NCI-H1105 (cell line): ENCODE results near the gene CFAP61.

Source experiments
- DNase-seq: peaks from one replicate; lab custom pipeline; 2025; lab: John Stamatoyannopoulos, UW

The CFAP61 gene

DNA sequence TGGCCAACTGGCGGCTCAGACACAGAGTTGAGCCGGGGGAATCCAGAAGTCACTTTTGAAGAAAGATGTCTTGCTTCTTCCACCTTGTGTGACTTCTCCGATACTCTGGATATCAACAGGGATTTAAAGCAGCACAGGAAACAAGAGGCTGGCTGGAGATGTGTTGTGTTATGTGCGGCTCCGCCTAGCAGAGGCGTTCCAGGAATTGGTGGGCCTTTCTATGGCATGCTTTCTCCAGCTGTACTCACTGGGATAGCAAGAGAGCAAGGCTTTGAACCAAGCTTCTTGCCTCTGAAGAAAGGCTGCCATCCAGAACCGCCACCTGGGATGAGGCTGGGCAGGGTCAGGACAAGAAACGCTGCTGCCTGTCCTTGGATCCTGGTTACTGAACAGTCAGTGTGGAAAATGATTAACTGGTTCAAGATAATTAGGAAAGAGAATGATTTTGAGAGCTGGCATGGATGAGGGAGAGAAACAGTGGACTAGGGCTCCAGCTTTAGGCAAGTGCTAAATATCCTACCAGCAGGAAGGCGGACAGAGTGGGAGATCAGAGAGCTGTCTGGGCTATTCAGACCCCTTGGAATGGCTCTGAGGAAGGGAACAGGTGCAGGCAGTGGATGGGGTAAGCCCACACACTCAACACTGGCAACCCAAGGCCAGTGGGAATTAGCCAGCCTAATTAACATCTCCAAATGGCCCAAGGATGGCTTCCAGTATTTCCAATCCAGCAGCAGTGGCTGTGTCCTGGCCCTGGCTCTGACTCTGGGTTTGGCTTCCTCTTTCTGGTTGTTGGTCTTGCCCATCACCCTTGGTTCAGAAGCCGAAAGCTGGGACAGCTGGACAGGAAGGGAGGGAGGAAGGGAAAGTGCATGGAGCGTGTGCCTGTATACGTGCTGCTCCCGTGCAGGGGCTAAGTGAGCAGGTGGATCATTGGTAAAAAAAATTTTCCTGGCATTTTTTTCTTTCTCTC, 347.5 kb downstream of the CFAP61 start:
- DNase-seq, result no peak

DNA sequence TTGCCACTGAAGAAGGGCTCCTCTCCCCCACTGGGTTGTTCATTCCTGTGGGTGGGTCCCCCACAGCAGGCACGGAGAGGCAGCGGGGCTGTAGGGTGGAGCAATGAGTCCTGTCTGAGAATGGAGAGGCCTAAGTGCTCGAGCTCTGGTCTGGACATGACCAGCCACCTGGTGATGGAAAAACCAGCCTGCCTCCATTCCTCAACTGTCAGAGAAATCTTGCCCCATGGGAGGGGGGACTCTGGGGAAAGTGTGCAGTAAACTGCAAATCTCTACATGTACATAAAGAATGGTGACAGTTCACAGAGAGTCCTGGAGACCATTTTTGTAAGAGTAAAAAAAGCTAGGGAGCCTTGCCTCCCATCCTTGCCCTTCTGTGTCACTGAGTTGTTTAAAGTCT, 349.7 kb downstream of the CFAP61 start:
- DNase-seq, result no peak

DNA sequence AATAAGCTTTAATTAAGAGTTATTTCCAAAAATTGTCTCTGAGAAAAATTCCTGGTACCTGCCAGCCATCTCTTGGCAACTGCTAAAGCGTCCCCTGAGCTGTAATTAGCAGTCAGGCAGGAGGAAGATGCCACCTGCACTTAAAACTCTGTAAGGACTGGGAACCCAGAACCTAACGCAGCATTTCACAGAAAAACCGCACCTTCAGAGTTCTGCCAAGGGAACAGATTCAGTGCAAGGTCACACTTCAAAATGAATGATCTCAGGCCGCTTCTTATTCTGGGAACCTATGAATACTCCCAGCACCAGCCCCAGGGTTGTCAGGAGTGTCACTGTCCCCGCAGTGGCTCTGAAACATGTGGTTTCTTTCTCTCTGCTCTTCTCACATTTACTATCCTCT, 352.3 kb downstream of the CFAP61 start:
- DNase-seq, result no peak

DNA sequence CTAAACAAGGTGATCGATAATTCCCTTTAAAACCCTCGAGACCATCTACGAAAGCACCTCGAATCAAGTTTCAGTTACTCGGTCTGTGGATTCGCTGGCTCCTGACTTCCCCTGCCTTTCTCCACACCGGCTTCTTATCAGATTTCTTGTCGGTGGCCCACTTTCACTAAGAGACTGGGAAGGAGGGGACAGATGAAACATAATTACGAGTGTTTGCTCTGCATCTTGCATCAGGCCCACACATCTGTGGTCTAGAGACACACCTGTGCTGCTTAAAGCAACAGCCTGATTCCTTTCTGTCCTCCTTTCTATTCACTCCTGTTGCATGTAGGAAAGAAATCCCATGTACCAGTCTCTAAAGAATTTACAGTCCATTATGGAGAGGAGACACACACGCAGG, 353.3 kb downstream of the CFAP61 start:
- DNase-seq, result no peak

DNA sequence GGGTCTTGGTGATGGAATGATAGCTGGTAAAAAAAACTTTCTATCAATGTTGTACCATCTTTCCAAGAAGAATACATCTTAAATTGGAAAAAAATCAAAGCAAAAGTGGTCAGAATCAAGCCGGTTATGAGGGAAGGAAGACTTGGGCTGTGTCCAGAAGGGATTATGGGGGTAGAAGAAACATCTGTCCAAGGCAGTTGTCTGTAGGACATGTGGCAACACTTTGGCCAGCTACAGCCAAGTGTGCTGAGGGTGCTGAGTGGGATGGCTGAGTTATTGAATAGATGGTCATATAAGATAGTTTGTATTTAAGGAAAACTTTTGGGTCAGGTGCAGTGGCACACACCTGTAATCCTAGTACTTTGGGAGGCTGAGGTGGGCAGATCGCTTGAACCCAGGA, 354.0 kb downstream of the CFAP61 start:
- DNase-seq, result no peak

DNA sequence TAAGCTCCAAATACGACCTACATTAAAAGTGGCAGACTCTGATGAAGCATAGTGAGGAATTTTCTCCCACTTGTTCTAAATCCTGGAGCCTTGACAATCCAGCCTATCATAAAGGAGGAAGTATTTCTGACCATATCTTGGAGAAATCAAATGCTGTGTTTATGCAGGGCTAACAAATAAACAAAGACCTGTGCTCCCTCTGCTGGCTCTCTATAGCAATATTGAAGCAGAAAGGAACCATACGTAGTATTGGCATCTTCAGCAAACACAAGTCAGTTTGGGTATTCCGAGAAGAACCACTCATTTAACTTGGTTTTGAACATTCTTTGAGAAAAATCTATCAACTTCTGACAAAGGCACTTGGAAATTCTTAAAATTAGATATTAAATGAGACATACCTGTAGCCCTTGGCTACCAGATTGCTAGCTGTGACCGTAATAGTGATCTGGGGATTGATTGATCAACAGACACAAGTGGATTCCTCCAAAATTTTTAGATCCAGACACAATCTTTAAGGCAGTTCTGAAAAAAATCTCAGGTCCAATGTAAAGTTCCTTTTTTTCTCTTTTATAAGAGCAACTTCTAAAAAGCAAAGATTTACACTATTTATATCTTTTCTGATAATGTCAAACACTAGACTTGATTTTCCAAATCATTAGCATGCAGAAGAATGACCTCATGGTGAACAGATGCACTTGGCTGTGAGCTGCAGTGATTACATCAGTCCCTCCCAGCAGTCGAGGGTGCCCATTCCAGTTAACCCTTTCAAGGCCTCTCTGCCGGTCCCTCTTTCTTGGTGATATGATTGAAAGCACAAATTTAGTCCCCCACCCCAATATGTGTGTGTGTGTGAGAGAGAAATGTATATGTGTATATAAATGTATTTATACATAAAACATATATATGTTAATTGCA, 355.8 kb downstream of the CFAP61 start:
- peak; percentile 45 for DNase-seq

DNA sequence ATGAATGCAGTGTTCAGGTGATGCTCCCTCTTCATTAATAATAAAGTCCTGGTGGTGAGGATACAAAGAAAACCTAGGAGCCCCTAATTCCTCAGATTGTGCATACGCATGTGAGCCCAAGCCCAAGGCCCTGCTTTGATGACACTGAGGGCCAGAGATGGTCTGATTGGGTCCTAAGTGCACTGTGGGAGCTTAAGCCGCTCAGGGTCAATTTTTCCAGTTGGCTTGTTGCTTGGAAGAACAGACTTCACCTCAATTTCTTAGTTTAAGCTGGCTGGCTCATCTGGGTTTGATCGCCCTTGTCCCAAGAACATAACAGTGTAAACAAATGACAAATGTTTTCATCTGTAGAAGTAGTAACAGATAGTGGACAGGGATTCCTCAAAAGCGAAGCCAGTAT, 357.0 kb downstream of the CFAP61 start:
- DNase-seq, result no peak
